Spleen (tissue), 11 donors: ENCODE results near the gene THOC7. TPM values are rescaled to one million over a fixed set of nuclear protein-coding genes. Genes with fewer than 3 reads are reported as not detected.

Source experiments
- DNase-seq: peaks from one replicate; pipeline ENCODE4 v3.0.0-alpha.2; 2020
- H3K27ac ChIP-seq, 8 donors: fragments of 200-600 bp; sonication (generic) in 7 of 8; 1 replicate in 4 of 8; 2 replicates in 4 of 8; pipeline versions ENCODE4 v1.5.0 to v1.8.0; 2016 to 2021; ENCODE audit warnings: inconsistent platforms in 4 of 8, mild to moderate bottlenecking in 4 of 8, moderate library complexity in 1 of 8
- H3K27me3 ChIP-seq, 7 donors: fragments of 200-600 bp; sonication (generic) in 6 of 7; replicated peaks in 1 of 7; 1 replicate in 4 of 7; 2 replicates in 3 of 7; pipeline versions ENCODE4 v1.5.0 to v1.8.0; 2016 to 2021; ENCODE audit warnings: inconsistent platforms in 3 of 7, mild to moderate bottlenecking in 1 of 7
- H3K36me3 ChIP-seq, 6 donors: fragments of 200-600 bp; sonication (generic) in 5 of 6; 1 replicate in 4 of 6; 2 replicates in 2 of 6; pipeline versions ENCODE4 v1.5.0 to v1.8.0; 2016 to 2021; ENCODE audit warnings: inconsistent platforms in 2 of 6
- H3K4me1 ChIP-seq, 6 donors: fragments of 200-600 bp; sonication (generic) in 5 of 6; 1 replicate in 3 of 6; 2 replicates in 3 of 6; pipeline versions ENCODE4 v1.5.0 to v1.8.0; 2016 to 2021; ENCODE audit warnings: inconsistent platforms in 3 of 6
- H3K4me3 ChIP-seq, 8 donors: fragments of 200-600 bp; sonication (generic) in 7 of 8; 1 replicate in 4 of 8; 2 replicates in 4 of 8; pipeline versions ENCODE4 v1.5.0 to v1.8.0; 2016 to 2021; ENCODE audit warnings: inconsistent platforms in 4 of 8, mild to moderate bottlenecking in 4 of 8, moderate library complexity in 2 of 8
- H3K9me3 ChIP-seq, 8 donors: fragments of 200-600 bp; sonication (generic) in 7 of 8; 1 replicate in 4 of 8; 2 replicates in 4 of 8; pipeline versions ENCODE4 v1.5.0 to v1.8.0; 2016 to 2021; ENCODE audit warnings: inconsistent platforms in 4 of 8
- POLR2A ChIP-seq, 3 donors: fragments of 450-650 bp; IDR thresholded peaks; one replicate each; pipeline ENCODE4 v1.5.1; 2017; ENCODE audit warnings: antibody characterized with exemption in 3 of 3, mild to moderate bottlenecking in 1 of 3
- POLR2AphosphoS5 ChIP-seq, 3 donors: sonication (generic); formaldehyde crosslinking; IDR thresholded peaks; one replicate each; pipeline ENCODE4 v1.5.1; 2017; ENCODE audit warnings: antibody characterized with exemption in 3 of 3
- WGBS, 5 donors: extraction: QIAGEN DNeasy Blood & Tissue Kit in 3 of 5; methylation state at CpG; one replicate each; pipeline versions ENCODE4 v1.1.5 to v1.1.7; 2013 to 2018; 5-methylcytosine and 5-hydroxymethylcytosine counted together
- intact Hi-C: fragments of 100-400 bp; cut with DNase I; formaldehyde crosslinking; loops from one replicate; pipeline ENCODE4 v1.15.0; 2023; ENCODE audit warnings: low total_unique reads
- polyA plus RNA-seq, 3 donors: library from polyadenylated mRNA; stranded (reverse); fragments of 200-250 nt; gene quantifications; one replicate each; pipeline ENCODE4 v1.2.1, GENCODE V29; 2013
- total RNA-seq, 7 donors: library from RNA; depleted of rRNA in 3 of 7; stranded (reverse); fragments of >200 nt in 3 of 7; fragmentation: NEBNext Ultra II Directional in 4 of 7; extraction: Animal tissue kit (Norgen Biotek cat#: 25700) in 4 of 7; gene quantifications; one replicate each; pipeline versions ENCODE4 v1.1.0 to v1.2.1, GENCODE V29; 2016 to 2021
- TF ChIP-seq, protein P1 (sequence below), 11 experiments: fragments of 200-600 bp in 7 of 11; fragments of 450-650 bp in 4 of 11; sonication (generic) in 4 of 11; IDR thresholded peaks in 8 of 11; conservative IDR thresholded peaks in 3 of 11; 1 replicate in 7 of 11; 2 replicates in 4 of 11; pipeline versions ENCODE4 v1.4.0 to v1.8.0; 2016 to 2021; ENCODE audit warnings: antibody characterized with exemption in 11 of 11, inconsistent platforms in 4 of 11, mild to moderate bottlenecking in 1 of 11
- donor health status: healthy with polysubstance abuse.
- donor health status: DM: no; HTN: no; CAD: no; lungs with moderate emphysema.
- donor health status: DM: no; HTN: no; CAD: no.
- donor health status: Bipolar disorder and iron deficiency.
- donor health status: healthy.
- donor health status: DM: no; HTN: no; CAD: no.
- donor health status: DM: yes; HTN: yes; CAD: no.

THOC7 gene
- total and polyA plus RNA-seq, 10 donors: 23.8 to 74.6 (median 39.0) TPM

DNA sequence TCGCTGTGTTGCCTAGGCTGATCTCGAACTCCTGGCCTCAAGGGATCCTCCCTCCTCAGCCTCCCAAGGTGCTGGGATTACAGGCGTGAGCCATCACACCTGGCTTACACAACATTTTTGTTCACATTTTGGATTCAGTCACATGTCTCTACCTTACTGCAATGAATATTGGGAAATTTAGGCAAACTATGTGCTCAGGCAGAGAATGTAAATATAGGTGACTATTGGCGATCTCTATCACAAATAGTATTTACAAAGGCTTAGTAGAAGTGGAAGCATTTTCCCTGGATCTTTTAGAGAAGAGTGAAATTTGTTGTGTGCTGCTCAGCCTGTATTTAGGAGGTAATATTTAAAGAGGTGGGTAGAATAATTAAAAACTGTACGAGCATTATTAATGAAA lies 27.9 kb upstream of the THOC7 start:
- 97 to 99% (median 98%) methylated on average over 5 of the region's 5 CpGs for WGBS, 5 donors
- no peak for DNase-seq
- TF ChIP-seq, protein P1, sequence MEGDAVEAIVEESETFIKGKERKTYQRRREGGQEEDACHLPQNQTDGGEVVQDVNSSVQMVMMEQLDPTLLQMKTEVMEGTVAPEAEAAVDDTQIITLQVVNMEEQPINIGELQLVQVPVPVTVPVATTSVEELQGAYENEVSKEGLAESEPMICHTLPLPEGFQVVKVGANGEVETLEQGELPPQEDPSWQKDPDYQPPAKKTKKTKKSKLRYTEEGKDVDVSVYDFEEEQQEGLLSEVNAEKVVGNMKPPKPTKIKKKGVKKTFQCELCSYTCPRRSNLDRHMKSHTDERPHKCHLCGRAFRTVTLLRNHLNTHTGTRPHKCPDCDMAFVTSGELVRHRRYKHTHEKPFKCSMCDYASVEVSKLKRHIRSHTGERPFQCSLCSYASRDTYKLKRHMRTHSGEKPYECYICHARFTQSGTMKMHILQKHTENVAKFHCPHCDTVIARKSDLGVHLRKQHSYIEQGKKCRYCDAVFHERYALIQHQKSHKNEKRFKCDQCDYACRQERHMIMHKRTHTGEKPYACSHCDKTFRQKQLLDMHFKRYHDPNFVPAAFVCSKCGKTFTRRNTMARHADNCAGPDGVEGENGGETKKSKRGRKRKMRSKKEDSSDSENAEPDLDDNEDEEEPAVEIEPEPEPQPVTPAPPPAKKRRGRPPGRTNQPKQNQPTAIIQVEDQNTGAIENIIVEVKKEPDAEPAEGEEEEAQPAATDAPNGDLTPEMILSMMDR (IDR thresholded peaks at IDR 0.05 in 8 of 11, conservative IDR thresholded peaks at IDR 0.05 in 3 of 11): no peak
- TF ChIP-seq POLR2A (IDR thresholded peaks at IDR 0.05) (no peak), POLR2AphosphoS5 (IDR thresholded peaks at IDR 0.05) (no peak)
- Histone ChIP-seq H3K27me3 (no peaks in the 10 kb centered on the region), H3K9me3 (no peaks in the 10 kb centered on the region), H3K36me3 (peaks cover 0 to 12% (median 0%) of the 10 kb centered on the region in 6 donors), H3K4me1 (peaks cover 6 to 45% (median 19%) of the 10 kb centered on the region in 6 donors), H3K27ac (no peak overlapping the region), H3K4me3 (no peak overlapping the region)
- intact Hi-C loops: no loop called here

DNA sequence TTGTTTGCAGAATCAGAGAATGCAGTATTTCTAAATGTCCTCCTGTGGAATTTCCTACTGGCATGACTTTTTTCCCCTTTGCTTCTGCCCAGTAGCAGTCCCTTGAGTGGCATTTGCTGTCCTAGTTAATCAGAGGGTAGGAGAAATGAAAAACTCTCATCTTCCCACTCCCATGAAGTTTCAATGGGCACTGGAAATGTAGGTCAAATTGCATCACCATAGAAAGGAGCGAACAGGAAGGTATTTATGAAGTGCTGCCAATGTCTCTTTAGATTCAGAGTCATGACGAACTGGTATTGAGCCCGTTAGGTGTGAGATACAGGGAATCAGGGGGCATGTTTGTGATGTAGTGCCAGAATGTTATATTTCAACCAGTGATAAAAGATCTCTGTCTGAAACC lies 23.3 kb upstream of the THOC7 start:
- H3K9me3 ChIP-seq: no peaks in the 10 kb centered on the region
- H3K4me3 ChIP-seq: no peak overlapping the region
- H3K27ac ChIP-seq: no peak overlapping the region
- DNase-seq: no peak
- no peaks in the 10 kb centered on the region for H3K27me3 ChIP-seq
- TF ChIP-seq POLR2AphosphoS5 (IDR thresholded peaks at IDR 0.05) (no peak), POLR2A (IDR thresholded peaks at IDR 0.05) (no peak)
- TF ChIP-seq, protein P1 (IDR thresholded peaks at IDR 0.05 in 8 of 11, conservative IDR thresholded peaks at IDR 0.05 in 3 of 11): no peak
- peaks cover 0 to 12% (median 0%) of the 10 kb centered on the region in 6 donors for H3K36me3 ChIP-seq
- 72 to 86% (median 79%) methylated on average over 3 of the region's 3 CpGs for WGBS, 5 donors
- peaks cover 0 to 33% (median 4%) of the 10 kb centered on the region in 6 donors for H3K4me1 ChIP-seq
- intact Hi-C loops: no loop called here

DNA sequence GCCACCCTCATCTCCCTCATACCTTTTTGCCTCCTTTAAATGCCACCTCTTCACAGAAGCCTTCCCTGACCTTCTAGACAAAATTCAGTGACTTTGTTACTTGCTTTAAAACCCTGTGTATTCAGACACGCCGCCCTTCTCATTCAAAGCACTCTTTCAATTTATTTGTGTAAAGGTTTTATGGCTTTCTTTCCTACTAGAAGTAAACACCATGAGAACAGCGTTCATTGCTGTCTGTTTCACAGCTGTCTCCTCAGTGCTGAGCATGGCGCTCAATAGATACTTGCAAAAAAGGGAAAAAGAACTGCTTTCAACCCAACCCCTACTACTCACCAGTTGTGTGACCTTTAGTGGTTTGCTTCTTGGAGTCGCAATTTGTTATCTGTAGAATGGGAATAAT lies 17.0 kb upstream of the THOC7 start:
- Histone ChIP-seq H3K4me1 (peaks cover 0 to 56% (median 17%) of the 10 kb centered on the region in 6 donors), H3K36me3 (no peaks in the 10 kb centered on the region), H3K27me3 (no peaks in the 10 kb centered on the region), H3K27ac (no peak overlapping the region), H3K9me3 (no peaks in the 10 kb centered on the region), H3K4me3 (no peak overlapping the region)
- no peak for DNase-seq
- TF ChIP-seq POLR2A (IDR thresholded peaks at IDR 0.05): no peak
- TF ChIP-seq, protein P1 (IDR thresholded peaks at IDR 0.05 in 8 of 11, conservative IDR thresholded peaks at IDR 0.05 in 3 of 11): no peak
- TF ChIP-seq POLR2AphosphoS5 (IDR thresholded peaks at IDR 0.05): no peak
- intact Hi-C loops: no loop called here
- WGBS, 5 donors: 93 to 98% (median 94%) methylated on average over 5 of the region's 5 CpGs

DNA sequence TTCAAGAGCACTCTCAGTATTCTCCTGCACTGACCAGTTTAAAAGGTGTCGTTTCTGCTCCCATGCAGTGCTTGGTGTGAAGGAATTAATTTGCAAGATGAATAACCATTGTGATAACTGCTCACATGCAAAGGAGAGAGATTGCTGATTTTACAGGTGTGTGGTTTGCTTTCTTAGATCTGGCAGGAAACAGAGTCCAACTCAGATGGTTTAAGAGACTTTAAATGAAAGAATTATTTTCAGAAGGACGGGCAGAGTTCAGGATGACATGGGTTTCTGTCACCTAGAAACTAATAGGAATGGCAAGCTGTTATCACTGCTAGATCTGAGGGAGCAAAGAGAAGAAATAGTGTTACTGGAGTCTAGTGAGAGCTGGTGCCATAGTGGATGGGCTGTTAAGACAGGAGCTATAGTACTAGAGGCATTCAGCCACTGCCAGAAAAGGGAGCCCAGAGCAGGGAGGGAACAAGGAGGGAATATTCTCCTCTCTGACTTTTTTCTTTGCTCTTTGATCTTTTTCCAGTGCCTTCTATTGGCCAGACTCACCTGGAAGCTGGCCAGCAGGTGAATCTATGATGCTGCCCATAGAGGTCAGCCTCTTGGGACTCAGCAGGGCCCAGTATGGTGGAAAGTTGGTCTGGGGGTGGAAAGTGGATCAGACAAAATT lies 14.9 kb upstream of the THOC7 start:
- 66 to 80% (median 68%) methylated on average over 2 of the region's 2 CpGs for WGBS, 5 donors
- no peak for TF ChIP-seq POLR2AphosphoS5 (IDR thresholded peaks at IDR 0.05)
- TF ChIP-seq, protein P1 (IDR thresholded peaks at IDR 0.05 in 8 of 11, conservative IDR thresholded peaks at IDR 0.05 in 3 of 11): no peak
- no peak for TF ChIP-seq POLR2A (IDR thresholded peaks at IDR 0.05)
- H3K27ac ChIP-seq: no peak overlapping the region
- H3K4me1 ChIP-seq: peaks cover 0 to 75% (median 29%) of the 10 kb centered on the region in 6 donors
- no peaks in the 10 kb centered on the region for H3K9me3 ChIP-seq
- H3K36me3 ChIP-seq: peaks cover 0 to 8% (median 0%) of the 10 kb centered on the region in 6 donors
- H3K27me3 ChIP-seq: no peaks in the 10 kb centered on the region
- H3K4me3 ChIP-seq: no peak overlapping the region
- DNase-seq: no peak
- intact Hi-C loops: no loop called here
